ENCODE data around the gene CHORDC1.
"Not testable (repeated sequence)": the region's sequence is repeated elsewhere in the genome, so short reads cannot be mapped to it uniquely, and the experiment has no call there.

CHORDC1 gene

GRCh38 chr11:90216611-90217010, 6.2 kb downstream of the CHORDC1 start:
- no peak for DNase-seq (ENCODE audit: low spot score)

- DNase-seq (ENCODE audit: low spot score), result no peak
Measured at GRCh38 chr11:90213322-90213721, 9.5 kb downstream of the CHORDC1 start.

GRCh38 chr11:90208857-90209256, 14.0 kb downstream of the CHORDC1 start:
- DNase-seq (ENCODE audit: low spot score), result no peak

- not testable (repeated sequence) for DNase-seq (ENCODE audit: low spot score)
Measured at GRCh38 chr11:90207992-90208391, 14.9 kb downstream of the CHORDC1 start.

GRCh38 chr11:90204832-90205646, 17.8 kb downstream of the CHORDC1 start:
- peak; percentile 39 for DNase-seq (ENCODE audit: low spot score)

GRCh38 chr11:90204407-90204806, 18.4 kb downstream of the CHORDC1 start:
- DNase-seq (ENCODE audit: low spot score), result no peak

- DNase-seq (ENCODE audit: low spot score), result no peak
Measured at GRCh38 chr11:90202342-90202741, 20.5 kb downstream of the CHORDC1 start.

GRCh38 chr11:90197377-90197776, 25.5 kb downstream of the CHORDC1 start:
- DNase-seq (ENCODE audit: low spot score), result no peak

- DNase-seq (ENCODE audit: low spot score), result no peak
Measured at GRCh38 chr11:90192869-90193582, 29.8 kb downstream of the CHORDC1 start.

GRCh38 chr11:90189011-90189410, 33.8 kb downstream of the CHORDC1 start:
- DNase-seq (ENCODE audit: low spot score), result no peak

GRCh38 chr11:90187839-90188238, 35.0 kb downstream of the CHORDC1 start:
- no peak for DNase-seq (ENCODE audit: low spot score)

- no peak for DNase-seq (ENCODE audit: low spot score)
Measured at GRCh38 chr11:90179923-90180322, 42.9 kb downstream of the CHORDC1 start.

- DNase-seq (ENCODE audit: low spot score), result no peak
Measured at GRCh38 chr11:90178751-90179150, 44.1 kb downstream of the CHORDC1 start.

- no peak for DNase-seq (ENCODE audit: low spot score)
Measured at GRCh38 chr11:90176069-90176468, 46.8 kb downstream of the CHORDC1 start.

- no peak for DNase-seq (ENCODE audit: low spot score)
Measured at GRCh38 chr11:90171359-90171758, 51.5 kb downstream of the CHORDC1 start.

GRCh38 chr11:90168571-90168970, 54.3 kb downstream of the CHORDC1 start:
- DNase-seq (ENCODE audit: low spot score), result no peak

GRCh38 chr11:90167704-90168103, 55.1 kb downstream of the CHORDC1 start:
- not testable (repeated sequence) for DNase-seq (ENCODE audit: low spot score)

GRCh38 chr11:90166982-90167573, 55.8 kb downstream of the CHORDC1 start:
- not testable (repeated sequence) for DNase-seq (ENCODE audit: low spot score)
